OCI-LY1 (cell line): ENCODE results near the gene MECP2.

Experiments used
- H2AFZ ChIP-seq: fragments of 200-600 bp; sonication (generic), shearing (Covaris generic); 2 replicates; pipeline ENCODE4 v1.6.0; 2014; ENCODE audit warnings: antibody characterized with exemption, mild to moderate bottlenecking, low read length
- H3F3A ChIP-seq: fragments of 200-600 bp; sonication (generic), shearing (Covaris generic); 2 replicates; pipeline ENCODE4 v1.6.0; 2014; ENCODE audit warnings: mild to moderate bottlenecking, antibody characterized with exemption, low read length, moderate library complexity; ENCODE audit not compliant: insufficient read depth
- H3K27ac ChIP-seq: fragments of 200-600 bp; sonication (generic); 2 replicates; pipeline ENCODE4 v1.5.1; 2014; ENCODE audit warnings: low read length, mixed run types, mild to moderate bottlenecking, low read depth; ENCODE audit not compliant: poor library complexity, severe bottlenecking
- H3K27me3 ChIP-seq: fragments of 200-600 bp; sonication (generic); 2 replicates; pipeline ENCODE4 v1.6.0; 2014; ENCODE audit warnings: antibody characterized with exemption, mild to moderate bottlenecking, low read length, moderate library complexity; ENCODE audit not compliant: insufficient read depth
- H3K36me3 ChIP-seq: fragments of 200-600 bp; sonication (generic); 2 replicates; pipeline ENCODE4 v1.6.1; 2014; ENCODE audit warnings: mild to moderate bottlenecking, antibody characterized with exemption, low read length, moderate library complexity, mixed read lengths; ENCODE audit not compliant: insufficient read depth
- H3K4me1 ChIP-seq: fragments of 200-600 bp; sonication (generic); 2 replicates; pipeline ENCODE4 v1.5.1; 2014; ENCODE audit warnings: mild to moderate bottlenecking, low read length, moderate library complexity; ENCODE audit not compliant: insufficient read depth, severe bottlenecking
- H3K4me2 ChIP-seq: fragments of 200-600 bp; sonication (generic), shearing (Covaris generic); 2 replicates; pipeline ENCODE4 v1.6.1; 2014; ENCODE audit warnings: low read length
- H3K4me3 ChIP-seq: fragments of 200-600 bp; sonication (generic); 2 replicates; pipeline ENCODE4 v1.5.1; 2014; ENCODE audit warnings: low read length, low read depth, mild to moderate bottlenecking, mixed read lengths; ENCODE audit not compliant: poor library complexity, severe bottlenecking
- H3K79me2 ChIP-seq: fragments of 200-600 bp; shearing (Covaris generic); 2 replicates; pipeline ENCODE4 v1.6.1; 2016; ENCODE audit warnings: mixed run types, low read length, mixed read lengths; ENCODE audit not compliant: insufficient read depth
- H3K9ac ChIP-seq: fragments of 200-600 bp; sonication (generic), shearing (Covaris generic); 2 replicates; pipeline ENCODE4 v1.6.1; 2014; ENCODE audit warnings: mild to moderate bottlenecking, low read length, mixed read lengths
- H3K9me2 ChIP-seq: fragments of 200-600 bp; sonication (generic), shearing (Covaris generic); 2 replicates; pipeline ENCODE4 v1.6.1; 2014; ENCODE audit warnings: low read depth, mild to moderate bottlenecking, low read length, mixed read lengths
- H3K9me3 ChIP-seq: fragments of 200-600 bp; shearing (Covaris generic); 2 replicates; pipeline ENCODE4 v1.6.1; 2014; ENCODE audit warnings: low read length, mixed read lengths
- H4K20me1 ChIP-seq: fragments of 200-600 bp; sonication (generic), shearing (Covaris generic); 2 replicates; pipeline ENCODE4 v1.6.0; 2016; ENCODE audit warnings: mild to moderate bottlenecking, low read length; ENCODE audit not compliant: insufficient read depth
- EZH2 ChIP-seq: fragments of 200-600 bp; sonication (generic), shearing (Covaris generic); IDR thresholded peaks from 2 replicates; pipeline ENCODE4 v1.8.0; 2017; ENCODE audit warnings: borderline replicate concordance, mixed run types, mild to moderate bottlenecking, antibody characterized with exemption, low read length, moderate library complexity, mixed read lengths
- TF ChIP-seq, protein P1 (sequence below): fragments of 200-600 bp; sonication (generic), shearing (Covaris generic); IDR thresholded peaks from 2 replicates; pipeline ENCODE4 v1.5.1; 2017; ENCODE audit warnings: mild to moderate bottlenecking, antibody characterized with exemption, low read length, moderate library complexity, mixed read lengths

Gene MECP2

DNA sequence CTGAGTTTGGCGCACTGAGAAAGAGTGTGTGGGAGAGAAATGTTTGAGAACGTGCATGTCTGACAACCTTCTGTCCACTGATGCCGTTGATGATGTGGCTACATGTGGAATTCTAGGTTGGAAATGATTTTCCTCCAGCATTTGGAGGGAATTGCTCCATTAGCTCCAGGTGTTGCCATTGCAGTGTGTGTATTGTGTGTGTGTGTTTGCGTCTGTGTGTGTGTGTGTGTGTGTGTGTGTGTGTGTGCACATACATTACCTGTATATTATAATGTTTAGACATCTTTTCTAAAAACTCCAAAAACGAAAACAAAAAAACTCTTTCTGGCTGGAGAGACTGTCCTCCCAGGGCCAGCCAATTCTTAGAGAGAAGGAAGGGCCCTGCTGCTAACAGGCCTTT lies 18.2 kb upstream of the MECP2 start:
- no peak overlapping the region for H2AFZ ChIP-seq
- no peak overlapping the region for H3K27ac ChIP-seq
- no peak for TF ChIP-seq EZH2
- TF ChIP-seq, protein P1, sequence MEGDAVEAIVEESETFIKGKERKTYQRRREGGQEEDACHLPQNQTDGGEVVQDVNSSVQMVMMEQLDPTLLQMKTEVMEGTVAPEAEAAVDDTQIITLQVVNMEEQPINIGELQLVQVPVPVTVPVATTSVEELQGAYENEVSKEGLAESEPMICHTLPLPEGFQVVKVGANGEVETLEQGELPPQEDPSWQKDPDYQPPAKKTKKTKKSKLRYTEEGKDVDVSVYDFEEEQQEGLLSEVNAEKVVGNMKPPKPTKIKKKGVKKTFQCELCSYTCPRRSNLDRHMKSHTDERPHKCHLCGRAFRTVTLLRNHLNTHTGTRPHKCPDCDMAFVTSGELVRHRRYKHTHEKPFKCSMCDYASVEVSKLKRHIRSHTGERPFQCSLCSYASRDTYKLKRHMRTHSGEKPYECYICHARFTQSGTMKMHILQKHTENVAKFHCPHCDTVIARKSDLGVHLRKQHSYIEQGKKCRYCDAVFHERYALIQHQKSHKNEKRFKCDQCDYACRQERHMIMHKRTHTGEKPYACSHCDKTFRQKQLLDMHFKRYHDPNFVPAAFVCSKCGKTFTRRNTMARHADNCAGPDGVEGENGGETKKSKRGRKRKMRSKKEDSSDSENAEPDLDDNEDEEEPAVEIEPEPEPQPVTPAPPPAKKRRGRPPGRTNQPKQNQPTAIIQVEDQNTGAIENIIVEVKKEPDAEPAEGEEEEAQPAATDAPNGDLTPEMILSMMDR: no peak

DNA sequence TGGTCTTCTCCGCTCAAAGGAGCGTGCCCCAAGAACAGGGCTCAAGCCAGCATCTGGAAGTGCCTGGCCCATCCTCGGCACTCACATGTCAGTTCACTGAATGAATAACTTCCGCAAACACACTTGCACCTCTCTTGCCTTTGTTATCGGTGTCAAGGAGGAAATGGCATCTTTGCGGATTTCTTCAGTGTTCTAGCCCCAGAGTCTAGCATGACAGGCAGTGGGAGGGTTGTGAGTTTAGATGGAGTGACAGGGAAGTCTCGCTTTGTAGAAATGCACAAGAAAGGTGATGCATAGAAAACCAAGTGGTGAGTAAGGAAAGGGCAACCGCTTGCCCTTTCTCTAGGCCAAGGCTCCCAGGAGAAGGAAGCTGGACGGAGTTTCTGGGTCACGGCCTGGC lies 17.6 kb upstream of the MECP2 start:
- TF ChIP-seq, protein P1: no peak
- no peak for TF ChIP-seq EZH2
- no peak overlapping the region for H3K4me3 ChIP-seq
- no peak overlapping the region for H2AFZ ChIP-seq
- H3K4me2 ChIP-seq: no peak overlapping the region
- no peaks in the 10 kb centered on the region for H4K20me1 ChIP-seq
- no peaks in the 10 kb centered on the region for H3K4me1 ChIP-seq
- no peaks in the 10 kb centered on the region for H3K27me3 ChIP-seq
- no peaks in the 10 kb centered on the region for H3K9me2 ChIP-seq
- no peaks in the 10 kb centered on the region for H3K9me3 ChIP-seq
- H3K79me2 ChIP-seq: no peaks in the 10 kb centered on the region
- H3F3A ChIP-seq: no peaks in the 10 kb centered on the region
- no peak overlapping the region for H3K27ac ChIP-seq
- no peaks in the 10 kb centered on the region for H3K36me3 ChIP-seq
- no peak overlapping the region for H3K9ac ChIP-seq

More for the DNA sequence above, 18.2 kb upstream of the MECP2 start:
- no peak overlapping the region for H3K4me3 ChIP-seq
- H3K27me3 ChIP-seq: no peaks in the 10 kb centered on the region
- H3K9me3 ChIP-seq: no peaks in the 10 kb centered on the region
- no peaks in the 10 kb centered on the region for H3K36me3 ChIP-seq
- H3K4me1 ChIP-seq: no peaks in the 10 kb centered on the region
- H3F3A ChIP-seq: no peaks in the 10 kb centered on the region
- H3K9ac ChIP-seq: no peak overlapping the region
- no peaks in the 10 kb centered on the region for H4K20me1 ChIP-seq
- no peaks in the 10 kb centered on the region for H3K79me2 ChIP-seq
- no peak overlapping the region for H3K4me2 ChIP-seq
- H3K9me2 ChIP-seq: no peaks in the 10 kb centered on the region

GRCh38 chrX:154114652-154115051 lies 17.1 kb upstream of the MECP2 start:
- H3K9ac ChIP-seq: no peak overlapping the region
- H2AFZ ChIP-seq: no peak overlapping the region
- no peaks in the 10 kb centered on the region for H3K9me2 ChIP-seq
- no peak for TF ChIP-seq EZH2
- TF ChIP-seq, protein P1: no peak
- no peaks in the 10 kb centered on the region for H3K27me3 ChIP-seq
- H3K9me3 ChIP-seq: no peaks in the 10 kb centered on the region
- no peaks in the 10 kb centered on the region for H3K4me1 ChIP-seq
- no peak overlapping the region for H3K27ac ChIP-seq
- H3K36me3 ChIP-seq: no peaks in the 10 kb centered on the region
- H4K20me1 ChIP-seq: no peaks in the 10 kb centered on the region
- no peaks in the 10 kb centered on the region for H3F3A ChIP-seq
- no peak overlapping the region for H3K4me3 ChIP-seq
- H3K4me2 ChIP-seq: no peak overlapping the region
- H3K79me2 ChIP-seq: no peaks in the 10 kb centered on the region
